HPDE6-E6E7 (cell line): ENCODE results near the gene FOXP1.

Experiments
- DNase-seq: peaks from one replicate; pipeline ENCODE4 v3.0.0; 2011; ENCODE audit warnings: missing footprints; ENCODE audit errors: extremely low spot score

The FOXP1 gene

GRCh38 chr3:71486831-71487230, 96.7 kb downstream of the FOXP1 start:
- DNase-seq = no peak

DNA sequence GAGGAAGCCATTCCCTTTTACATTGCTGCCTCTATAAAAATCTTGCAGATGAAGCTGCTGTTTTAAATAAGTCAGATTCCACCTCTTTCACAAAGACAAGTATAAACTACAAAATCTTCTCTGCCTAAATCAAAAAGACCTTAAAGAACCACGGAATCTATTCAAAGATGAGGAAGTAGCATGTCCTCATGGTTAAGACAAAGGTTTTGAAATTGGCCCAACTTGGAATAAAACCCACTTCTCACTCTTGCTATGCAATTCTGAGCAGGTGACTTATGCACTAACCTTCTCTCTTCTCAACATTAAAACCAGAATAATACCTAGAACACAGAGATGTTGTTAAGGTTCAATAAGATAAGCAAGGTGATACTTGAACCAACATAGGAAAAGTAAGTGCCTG, 97.6 kb downstream of the FOXP1 start:
- DNase-seq = no peak

GRCh38 chr3:71484452-71484851, 99.1 kb downstream of the FOXP1 start:
- DNase-seq = no peak

- no peak for DNase-seq
These were observed 99.5 kb downstream of the FOXP1 start for GRCh38 chr3:71484047-71484446.

DNA sequence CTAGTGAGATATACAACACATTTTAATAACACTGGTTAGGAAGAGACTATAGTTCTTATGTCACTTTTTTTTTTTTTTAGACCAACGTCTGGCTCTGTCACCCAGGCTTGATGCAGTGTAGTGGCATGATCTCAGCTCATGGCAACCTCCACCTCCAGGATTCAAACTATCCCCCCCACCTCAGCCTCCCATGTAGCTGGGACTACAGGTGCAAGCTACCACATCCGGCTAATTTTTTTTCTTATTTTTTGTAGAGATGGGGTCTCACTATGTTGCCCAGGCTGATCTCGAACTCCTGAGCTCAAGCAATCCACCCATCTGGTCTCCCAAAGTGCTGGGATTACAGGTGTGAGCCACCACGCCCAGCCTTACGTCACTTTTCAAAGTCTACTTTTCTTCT, 100.8 kb downstream of the FOXP1 start:
- DNase-seq = no peak

- DNase-seq = no peak
These were observed 105.0 kb downstream of the FOXP1 start for GRCh38 chr3:71478568-71478967.

DNA sequence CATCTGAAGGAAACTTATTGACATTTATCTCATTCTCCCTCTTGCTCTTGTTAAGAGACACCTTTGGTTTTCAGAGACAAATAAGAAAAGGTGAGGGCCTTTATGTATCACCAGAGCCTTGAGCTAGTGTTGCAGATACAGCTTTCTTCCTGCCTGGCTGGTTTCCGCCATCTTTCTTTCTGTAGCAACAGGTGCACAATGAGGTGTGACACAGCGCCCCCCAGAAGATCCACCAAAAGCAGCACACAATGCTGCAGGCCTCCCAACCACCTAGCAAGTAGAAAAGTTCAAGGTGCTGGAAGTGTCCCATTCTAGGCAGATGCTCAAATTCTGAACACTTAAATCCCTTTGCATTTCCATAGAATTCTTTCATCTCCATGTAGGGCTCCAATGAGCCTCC, 106.6 kb downstream of the FOXP1 start:
- no peak for DNase-seq

- no peak for DNase-seq
These were observed 114.4 kb downstream of the FOXP1 start for GRCh38 chr3:71469138-71469435.

GRCh38 chr3:71468311-71469137, 115.0 kb downstream of the FOXP1 start:
- DNase-seq = no peak

DNA sequence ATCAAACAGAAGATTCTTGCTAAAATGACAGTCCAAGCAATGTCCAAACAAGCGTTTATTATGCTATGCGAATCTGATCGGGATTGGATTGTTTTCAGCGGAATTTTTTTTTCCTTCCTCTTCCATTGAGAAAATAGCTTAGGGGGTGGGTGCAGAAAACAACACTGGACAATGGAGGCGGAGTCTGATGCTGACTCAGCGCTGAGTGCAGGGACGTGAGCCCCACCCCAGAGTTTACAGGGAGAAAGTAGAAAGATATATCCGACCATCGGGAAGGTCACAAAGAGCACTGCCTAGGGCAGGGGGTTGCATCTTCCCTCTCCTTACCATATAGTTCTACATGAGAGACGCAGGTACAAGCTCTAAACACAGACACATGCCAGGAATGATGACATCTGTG, 117.0 kb downstream of the FOXP1 start:
- peak; percentile 39 for DNase-seq

DNA sequence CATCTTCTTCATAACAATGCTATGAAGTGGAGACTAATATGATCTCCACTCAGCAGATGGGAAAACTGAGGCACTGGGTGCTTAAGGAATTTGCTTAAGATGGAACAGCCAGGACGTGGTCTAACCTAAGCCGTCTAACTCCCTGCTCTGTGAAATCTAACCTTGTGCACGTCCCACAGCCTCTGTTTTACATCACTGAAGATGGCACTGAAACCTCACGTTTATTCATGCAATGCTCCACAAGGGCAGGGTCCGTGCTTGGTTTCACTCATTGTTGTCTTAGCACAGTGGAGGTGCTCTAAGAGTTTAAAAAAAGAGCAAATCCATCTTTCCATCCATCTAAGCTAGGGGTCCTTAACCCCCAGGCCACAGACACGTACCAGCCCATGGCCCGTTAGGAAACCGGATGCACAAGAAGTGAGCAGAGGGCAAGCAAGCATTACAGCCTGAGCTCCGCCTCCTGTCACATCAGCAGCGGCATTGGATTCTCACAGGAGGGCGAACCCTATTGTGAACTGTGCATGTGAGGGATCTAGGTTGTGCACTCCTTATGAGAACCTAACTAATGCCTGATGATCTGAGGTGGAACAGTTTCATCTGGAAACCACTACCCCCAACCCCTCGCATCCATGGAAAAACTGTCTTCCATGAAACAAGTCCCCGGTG, 118.0 kb downstream of the FOXP1 start:
- no peak for DNase-seq

- DNase-seq = no peak
These were observed 118.9 kb downstream of the FOXP1 start for GRCh38 chr3:71464613-71465012.

GRCh38 chr3:71463617-71464016, 119.9 kb downstream of the FOXP1 start:
- DNase-seq = no peak

GRCh38 chr3:71462586-71462985, 120.9 kb downstream of the FOXP1 start:
- no peak for DNase-seq

GRCh38 chr3:71461749-71462483, 121.6 kb downstream of the FOXP1 start:
- no peak for DNase-seq

GRCh38 chr3:71461114-71461513, 122.4 kb downstream of the FOXP1 start:
- no peak for DNase-seq

- DNase-seq = no peak
These were observed 124.6 kb downstream of the FOXP1 start for GRCh38 chr3:71458895-71459294.

GRCh38 chr3:71456826-71457225, 126.7 kb downstream of the FOXP1 start:
- no peak for DNase-seq

- DNase-seq = no peak
These were observed 127.4 kb downstream of the FOXP1 start for GRCh38 chr3:71456156-71456555.

- no peak for DNase-seq
These were observed 128.8 kb downstream of the FOXP1 start for GRCh38 chr3:71454512-71455403.

GRCh38 chr3:71453822-71454511, 129.6 kb downstream of the FOXP1 start:
- no peak for DNase-seq
